ENCODE data around the gene VGF.

Gene VGF

DNA sequence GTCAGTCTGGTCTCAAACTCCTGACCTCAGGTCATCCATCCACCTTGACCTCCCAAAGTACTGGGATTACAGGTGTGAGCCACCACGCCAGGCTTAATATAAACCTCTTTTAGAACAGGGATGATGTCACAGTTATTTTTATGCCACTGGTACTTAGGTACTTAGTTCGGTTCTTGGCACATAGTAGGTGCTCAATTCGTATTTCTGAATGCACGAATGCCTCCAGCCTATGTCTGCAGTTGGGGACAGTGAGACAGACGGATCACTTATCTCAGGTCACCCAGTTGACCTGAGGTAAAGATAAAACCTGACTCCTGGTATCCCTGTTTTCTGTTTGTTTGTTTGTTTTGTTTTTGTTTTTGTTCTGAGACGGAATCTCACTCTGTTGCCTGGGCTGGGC lies 20.8 kb upstream of the VGF start:
- DNase-seq (ENCODE audit: low read depth in 4 of 4, low spot score in 1 of 4): no peak

DNA sequence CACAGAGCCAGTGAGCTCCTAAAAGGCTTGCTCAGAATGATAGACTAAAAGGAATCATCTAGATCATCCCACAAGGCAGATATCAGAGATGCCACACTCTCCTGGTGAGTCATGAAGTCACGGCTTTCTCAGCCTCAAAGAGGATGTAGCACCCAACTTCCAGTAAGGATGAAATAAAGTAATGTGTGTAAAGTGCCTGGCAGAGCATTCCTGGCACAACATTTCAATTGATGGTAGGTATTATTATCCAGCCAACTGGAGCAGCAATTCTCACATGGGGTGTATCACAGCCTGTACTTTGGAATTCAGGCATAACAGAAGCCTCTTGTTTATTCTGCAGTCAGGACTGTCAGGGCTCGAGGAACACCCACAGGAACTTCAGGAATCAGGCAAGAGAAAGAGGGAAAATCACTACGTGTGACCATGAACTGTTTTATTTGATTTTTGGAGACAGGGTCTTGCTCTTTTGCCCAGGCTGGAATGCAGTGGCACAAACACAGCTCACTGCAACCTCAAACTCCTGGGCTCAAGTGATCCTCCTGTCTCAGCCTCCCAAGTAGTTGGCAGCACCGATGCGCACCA lies 20.0 kb upstream of the VGF start:
- DNase-seq (ENCODE audit: low read depth in 4 of 4, low spot score in 1 of 4): no peak

DNA sequence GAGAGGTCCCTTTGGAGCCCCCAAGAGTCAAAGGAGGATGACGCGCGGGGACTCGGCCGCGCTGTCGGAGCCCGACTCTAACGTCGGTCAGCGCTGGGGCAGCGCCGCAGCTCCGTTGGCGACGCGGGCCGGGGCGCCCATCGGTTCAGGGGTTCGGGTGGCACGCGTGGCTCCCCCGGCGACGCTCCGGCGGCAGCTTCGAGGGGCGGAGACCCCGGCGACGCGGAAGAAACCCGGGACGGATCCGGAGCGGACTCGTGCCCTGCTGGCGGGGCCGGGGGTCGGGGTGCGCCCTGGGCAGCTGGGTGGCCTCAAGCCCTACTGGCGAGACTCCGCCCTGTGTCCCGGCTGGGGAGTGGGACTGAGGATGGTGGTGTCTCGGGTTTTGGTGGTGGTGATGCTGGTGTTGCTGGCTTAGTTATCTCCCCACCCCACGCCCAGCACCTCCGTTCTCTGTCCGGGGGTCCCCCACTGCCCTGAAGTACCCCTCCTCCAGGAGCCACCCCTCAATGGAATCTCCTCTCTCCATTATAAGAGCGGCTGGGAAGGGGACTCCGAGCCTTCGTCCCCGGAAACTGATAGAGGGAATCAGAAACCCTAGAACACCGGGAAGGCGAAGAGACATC lies 14.9 kb upstream of the VGF start, which contains the start of gene NAT16:
TSS of gene NAT16 (minus strand) at position 164 of the 626 bp plus-strand sequence. CDS start 5,486 bp downstream, outside the sequence.
- no peak for DNase-seq (ENCODE audit: low read depth in 4 of 4, low spot score in 1 of 4)

DNA sequence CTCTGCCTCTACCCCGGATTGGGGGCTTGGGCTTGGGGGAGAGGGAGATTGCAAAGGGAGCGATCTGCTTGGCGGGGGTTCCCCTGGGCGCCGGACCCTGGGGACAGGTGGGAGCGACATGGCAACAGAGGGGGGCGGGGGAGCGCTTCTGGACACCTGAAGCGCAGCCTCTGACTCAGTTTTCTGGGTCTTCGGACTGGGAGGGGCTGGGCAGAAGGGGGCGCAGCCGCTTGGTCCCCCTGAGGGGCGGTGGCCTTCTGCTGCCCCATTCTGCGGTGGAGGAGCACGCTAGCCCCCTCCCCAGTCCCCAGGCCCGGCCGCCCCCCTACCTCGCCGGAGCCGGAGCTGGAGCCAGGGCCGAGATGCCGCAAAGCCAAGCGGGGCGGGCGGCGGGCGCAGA lies 14.3 kb upstream of the VGF start:
- DNase-seq (ENCODE audit: low read depth in 4 of 4, low spot score in 1 of 4): no peak

DNA sequence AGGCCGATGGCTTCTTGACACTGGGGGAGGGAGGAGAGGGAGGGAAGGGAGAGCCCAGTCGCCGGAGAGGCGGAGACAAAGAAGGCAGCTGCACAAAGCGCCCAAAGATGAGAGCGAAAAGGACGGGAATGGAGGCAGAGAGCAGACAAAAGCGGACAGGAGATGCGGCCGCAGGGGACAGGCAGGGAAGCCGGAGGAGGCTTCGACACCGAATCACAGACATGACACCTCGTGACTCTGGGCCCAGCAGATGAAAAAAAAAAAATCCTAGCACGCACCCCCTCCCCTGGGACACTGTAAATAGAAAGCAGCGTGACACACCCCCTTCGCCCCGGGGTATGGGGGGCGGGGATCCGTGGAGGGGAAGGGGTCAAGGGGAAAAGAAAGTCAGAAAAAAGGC lies 13.7 kb upstream of the VGF start:
- no peak for DNase-seq (ENCODE audit: low read depth in 4 of 4, low spot score in 1 of 4)

DNA sequence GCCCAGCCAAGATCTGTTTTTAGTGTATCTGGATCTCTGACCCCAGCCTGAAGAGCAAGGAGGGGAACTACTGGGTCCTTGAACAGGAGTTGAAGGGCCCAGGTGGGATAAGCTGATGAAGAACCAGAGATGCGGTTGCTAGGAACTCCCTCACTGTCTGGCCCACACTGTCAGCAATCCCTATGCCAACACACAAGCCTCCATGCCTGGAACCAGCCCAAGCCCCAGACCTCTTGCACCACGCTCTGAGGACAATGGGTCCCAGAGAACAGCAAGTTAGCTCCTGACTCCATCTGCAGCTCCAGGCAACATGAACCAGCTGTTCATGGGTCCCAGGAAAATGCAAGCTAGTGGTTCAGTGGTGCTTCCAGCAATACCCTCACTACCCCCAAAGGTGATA lies 12.3 kb upstream of the VGF start:
- no peak for DNase-seq (ENCODE audit: low read depth in 4 of 4, low spot score in 1 of 4)

DNA sequence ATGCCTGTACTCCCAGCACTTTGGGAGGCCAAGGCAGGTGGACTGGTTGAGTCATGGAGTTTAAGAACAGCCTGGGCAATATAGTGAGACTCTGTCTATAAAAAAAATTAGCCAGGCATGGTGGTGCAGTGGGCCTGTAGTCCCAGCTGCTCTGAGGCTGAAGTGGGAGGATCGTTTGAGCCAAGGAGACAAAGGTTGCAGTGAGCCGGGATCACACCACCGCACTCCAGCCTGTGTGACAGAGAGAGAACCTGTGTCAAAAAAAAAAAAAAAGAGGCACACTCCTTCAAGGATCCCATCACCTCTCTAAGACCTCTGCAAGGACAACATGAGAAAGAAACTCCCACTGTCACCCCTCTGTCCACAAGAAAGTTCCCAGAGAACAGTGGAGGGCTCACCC lies 10.3 kb upstream of the VGF start:
- DNase-seq (ENCODE audit: low read depth in 4 of 4, low spot score in 1 of 4): no peak

DNA sequence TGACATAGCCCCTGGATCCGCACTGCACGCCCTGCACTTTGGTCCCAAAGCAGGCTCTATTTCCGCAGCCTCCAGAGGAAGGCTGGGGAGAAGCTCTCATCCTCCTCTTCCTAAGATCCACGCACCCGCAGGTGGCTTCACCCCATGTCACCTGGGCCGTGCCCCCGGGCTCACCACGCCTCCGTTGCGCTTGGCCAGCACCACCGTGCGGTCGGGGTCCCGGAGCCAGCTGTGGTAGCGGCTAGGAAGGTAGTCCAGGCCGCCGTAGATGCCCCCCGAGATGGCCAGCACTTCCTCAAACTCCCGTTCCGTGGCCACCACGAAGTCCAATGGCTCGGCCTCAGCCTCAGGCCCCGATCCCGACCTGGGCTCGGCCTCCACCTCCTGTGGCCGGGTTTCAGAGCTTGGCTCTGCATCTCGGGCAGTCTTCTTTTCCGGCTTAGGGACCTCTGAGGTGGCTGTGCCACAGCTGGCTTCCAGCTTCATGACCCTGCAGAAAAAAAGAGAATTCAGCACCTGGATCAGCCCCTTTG lies 9.0 kb upstream of the VGF start:
- no peak for DNase-seq (ENCODE audit: low read depth in 4 of 4, low spot score in 1 of 4)

DNA sequence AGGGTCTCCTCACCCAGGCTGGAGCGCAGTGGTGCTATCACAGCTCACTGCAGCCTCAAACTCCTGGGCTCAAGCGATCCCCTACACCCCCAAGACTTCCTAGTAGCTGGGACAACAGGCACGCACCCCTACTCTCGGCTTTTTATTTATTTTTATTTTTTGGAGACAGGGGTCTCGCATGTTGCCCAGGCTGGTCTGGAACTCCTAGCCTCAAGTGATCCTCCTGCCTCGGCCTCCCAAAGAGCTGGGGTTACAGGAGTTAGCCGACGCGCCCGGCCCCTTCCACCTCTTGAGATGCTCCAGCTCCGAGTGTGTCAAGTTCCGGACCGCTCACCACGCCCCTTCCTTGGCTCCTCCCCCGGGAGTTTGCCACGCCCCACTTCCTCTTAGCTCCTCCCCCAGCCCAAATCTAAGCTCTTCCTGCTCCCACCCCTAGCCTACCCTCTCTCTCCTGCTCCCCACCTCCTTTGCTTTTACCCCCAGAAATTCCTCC lies 8.4 kb upstream of the VGF start:
- DNase-seq (ENCODE audit: low read depth in 4 of 4, low spot score in 1 of 4): peak in 3 of 4 experiments; percentile 40 to 67 (median 48)

DNA sequence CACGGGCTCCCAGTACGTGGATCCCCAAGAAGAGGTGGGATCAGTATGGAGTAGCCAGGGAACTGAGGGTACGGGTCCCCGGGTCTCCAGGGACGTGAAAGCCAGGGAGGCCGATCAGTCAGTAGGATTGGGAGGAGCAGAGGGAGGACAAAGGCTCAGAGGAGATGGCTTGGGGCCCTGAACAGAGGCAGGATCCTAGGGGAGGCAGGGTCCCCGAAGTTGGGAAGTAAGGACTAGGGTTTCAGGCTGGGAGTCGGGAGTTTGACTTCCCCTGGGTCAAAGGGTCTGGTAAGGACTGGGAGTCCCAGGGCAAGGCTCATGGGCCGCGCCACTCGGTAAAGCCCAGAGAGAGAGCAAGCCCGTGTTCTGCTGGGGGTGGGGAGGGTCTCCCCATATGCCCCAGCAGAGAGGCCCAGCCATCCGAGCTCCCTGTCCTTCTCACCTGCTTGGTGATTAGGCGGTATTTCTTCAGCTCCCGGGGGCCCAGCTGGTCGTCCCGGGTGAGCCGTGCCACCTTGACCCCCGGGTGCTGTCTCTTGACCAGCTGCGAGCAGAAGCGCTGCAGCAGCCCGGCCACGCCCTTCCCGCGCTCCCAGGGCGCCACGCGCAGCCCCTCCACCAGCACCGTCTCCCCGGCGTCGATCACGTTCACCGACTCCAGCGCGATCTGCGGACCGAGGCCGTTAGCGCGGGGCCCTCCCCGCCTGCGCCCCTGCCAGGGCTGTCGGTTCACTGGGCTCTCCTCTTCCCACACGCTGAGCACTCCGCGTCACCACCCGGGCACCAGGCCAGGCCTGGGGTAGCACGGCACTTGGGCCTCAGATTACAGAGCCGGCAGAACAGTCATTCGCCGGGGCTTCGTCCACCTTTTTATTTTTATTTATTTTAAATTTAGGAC lies 7.7 kb upstream of the VGF start:
- no peak for DNase-seq (ENCODE audit: low read depth in 4 of 4, low spot score in 1 of 4)

DNA sequence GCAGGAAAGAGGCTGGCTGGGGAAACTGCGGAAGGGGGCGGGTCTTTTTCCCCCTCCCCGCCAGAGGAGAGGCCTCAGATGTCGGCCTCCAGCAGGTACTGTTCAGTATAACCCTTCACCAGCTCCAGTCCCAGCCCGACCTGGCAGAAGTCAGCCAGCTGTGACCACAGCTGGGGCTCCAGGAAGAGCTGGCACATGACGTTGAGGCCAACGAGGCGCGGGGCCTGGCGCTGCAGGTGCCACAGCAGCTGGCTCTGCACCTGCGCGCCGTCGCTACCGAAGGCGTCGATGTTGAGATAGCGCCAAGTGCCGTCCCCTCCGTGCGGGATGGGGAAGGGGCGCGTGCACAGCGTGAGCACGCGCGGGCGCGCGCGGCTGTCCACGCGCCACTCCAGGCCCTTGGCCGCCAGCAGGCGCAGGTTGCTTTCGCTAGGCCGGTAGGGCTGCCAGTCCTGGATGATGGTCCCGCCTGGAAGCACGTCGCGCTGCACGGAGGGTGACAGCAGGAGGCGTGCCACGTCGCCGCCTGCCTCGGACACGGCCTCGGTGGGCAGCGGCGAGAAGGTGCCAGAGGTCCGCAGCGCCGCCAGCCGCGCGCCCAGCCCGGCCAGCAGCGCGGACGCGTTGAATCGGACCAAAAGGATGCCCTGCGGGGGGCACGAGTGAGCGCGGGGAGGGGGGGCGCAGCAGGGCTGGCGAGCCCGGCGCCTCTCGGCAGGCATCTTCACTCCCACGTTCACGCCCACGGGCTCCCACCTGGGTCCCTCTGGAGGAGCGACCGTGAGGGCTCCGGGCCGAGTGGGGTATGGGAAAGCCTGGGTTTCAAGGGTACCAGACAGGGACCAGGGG lies 6.9 kb upstream of the VGF start:
- DNase-seq (ENCODE audit: low read depth in 4 of 4, low spot score in 1 of 4): no peak

DNA sequence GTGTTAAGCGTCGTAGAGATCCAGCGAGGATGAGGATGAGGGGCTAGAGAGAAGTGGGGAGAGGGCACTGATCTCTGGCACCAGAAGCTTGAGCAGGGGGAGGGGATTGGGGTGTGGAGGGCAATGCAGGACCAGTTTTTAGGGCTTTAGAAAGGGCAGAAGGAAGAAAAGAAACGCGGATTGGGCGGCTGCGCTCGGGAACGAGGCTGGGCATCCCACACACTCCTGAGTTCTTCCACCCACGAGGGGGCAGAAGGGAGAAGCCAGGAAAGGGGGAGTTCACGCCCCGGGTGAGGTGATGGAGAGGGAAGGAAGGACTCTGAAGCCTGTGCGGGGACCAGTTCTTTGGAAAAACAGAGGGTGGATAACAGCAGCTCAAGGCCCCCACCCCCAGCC lies 6.1 kb upstream of the VGF start:
- no peak for DNase-seq (ENCODE audit: low read depth in 4 of 4, low spot score in 1 of 4)

DNA sequence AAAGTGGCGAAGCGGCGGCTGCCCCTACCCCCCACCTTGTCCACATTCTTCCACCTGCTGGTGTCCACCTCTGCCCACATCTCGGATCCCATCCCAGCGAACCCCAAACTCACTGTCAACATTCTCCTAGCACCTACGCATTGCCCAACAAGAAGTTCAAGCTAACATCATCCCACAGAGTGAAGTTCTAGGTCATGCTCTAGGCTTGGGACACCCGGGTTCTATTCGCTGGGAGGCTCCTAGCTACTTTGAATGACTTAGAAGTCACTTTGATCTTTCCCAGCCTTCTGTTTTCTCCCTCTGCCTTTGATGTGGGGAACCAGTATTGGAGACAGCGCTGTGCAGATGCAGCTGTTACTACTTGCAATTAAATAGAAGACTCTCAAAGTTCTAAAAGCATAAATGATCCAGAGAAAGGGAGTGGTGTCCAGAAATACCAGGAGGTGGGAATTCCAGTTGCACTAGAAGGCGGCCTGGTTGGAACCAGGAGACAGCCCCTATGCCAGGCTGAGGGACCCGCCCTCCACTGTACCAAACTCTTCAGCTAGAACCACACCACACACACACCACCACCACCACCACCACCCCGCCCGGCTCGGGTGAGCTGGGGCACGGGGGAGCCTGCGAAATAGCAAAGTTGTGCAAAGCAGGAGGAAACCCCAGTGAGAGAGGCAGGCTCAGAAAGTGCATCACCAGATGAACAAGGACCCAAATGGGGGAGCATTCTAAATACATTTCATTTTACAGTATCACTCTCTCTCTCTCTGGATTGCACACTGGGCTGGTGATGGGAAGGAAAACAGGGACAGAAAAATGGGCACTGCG lies 5.5 kb upstream of the VGF start:
- DNase-seq (ENCODE audit: low read depth in 4 of 4, low spot score in 1 of 4): no peak

DNA sequence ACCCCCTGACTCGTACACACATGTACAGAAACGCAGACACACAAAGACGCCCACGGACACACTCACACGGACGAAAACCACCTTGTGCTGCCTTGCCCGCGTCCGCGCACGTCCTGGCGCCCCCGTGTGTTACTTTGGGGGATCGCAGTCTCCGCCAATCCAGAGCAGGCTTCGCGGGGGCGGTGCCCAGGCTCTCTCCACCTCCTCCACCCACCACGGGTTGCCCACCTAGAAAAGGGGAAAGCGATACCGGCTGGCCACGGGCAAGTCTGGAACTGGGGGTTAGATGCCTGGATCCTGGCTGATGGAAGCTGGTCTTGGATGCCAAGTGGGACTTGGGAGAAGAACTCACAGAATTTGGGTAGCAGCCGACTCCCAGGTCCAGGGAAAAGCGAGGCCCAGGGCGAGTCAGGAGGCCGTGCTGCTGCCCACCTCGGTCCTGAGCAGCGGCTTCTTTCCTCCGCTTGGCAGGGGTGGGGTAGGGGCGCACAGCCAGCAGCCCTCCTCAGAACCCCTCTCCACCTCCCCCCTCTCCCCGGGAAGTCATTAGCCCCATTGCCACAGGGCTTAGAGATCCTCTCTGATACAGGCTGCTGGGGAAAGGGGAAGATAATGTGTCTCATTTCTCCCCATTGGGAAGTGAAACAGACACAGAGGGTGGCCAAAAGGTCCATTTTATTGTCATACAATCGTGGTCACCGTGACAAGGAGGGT lies 4.6 kb upstream of the VGF start:
- peak; percentile 49 to 80 (median 66) for DNase-seq (ENCODE audit: low read depth in 4 of 4, low spot score in 1 of 4)

DNA sequence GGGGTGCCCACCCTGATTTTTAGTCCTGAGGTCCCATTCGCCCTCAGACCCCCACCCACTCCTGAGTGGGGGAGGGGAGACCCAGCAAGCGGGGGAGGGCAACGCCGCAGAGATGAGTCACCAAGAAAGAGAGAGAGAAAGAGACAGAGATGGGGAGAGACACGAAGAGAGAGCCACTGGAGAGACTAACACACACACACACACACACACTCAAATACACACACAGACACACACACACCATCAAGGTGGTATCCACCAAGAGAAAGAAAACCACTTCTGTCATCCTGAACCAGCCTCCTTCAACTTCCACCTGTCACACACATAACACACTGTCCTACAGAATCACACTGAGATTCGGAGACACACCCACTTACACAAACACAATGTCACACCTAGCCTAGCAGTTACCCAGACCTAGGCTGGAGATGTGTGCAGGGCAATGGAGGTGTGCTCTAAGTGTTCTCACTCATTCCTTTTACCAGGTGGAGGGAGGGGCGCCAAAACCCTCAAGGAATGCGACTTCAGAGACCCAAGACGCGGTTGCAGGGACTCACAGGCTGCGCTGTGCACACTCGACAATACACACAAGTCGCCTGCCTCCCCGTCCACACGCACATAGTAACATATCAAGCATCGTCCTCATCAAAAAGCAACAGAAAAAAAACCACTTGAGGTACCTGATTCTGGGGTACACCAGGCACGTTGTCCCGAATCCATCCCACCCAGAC lies 3.9 kb upstream of the VGF start:
- no peak for DNase-seq (ENCODE audit: low read depth in 4 of 4, low spot score in 1 of 4)

DNA sequence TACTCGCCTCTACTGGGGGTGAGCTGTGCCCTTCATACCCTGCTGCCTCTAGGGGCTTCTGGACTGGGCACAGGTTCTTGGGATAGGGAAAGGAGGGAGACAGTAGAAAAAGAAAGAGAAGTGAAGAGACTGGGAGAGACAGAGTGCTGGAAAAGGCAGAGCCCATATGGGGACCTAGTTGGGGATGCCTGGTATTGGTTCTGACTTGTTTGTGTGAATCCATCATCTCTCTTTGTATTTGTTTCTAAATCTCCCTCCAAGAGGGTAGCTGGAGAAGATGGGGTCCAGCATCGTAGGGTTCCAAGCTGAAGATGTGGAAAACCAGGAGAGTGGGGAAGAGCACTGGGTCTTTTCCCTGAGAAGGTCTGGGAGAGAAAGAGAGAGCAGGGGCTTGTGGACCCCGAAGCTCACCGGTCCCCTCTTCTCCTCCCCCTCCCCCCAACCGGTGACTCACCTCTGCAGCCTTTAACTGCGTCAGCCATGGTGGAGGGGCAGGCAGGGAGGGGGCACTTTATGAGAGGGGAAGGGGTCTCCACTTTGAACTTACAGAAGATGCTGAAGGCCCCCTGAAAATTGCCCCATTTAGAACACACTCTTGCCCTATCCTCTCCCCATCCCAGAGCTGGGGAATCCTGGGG lies 3.2 kb upstream of the VGF start:
- no peak for DNase-seq (ENCODE audit: low read depth in 4 of 4, low spot score in 1 of 4)

DNA sequence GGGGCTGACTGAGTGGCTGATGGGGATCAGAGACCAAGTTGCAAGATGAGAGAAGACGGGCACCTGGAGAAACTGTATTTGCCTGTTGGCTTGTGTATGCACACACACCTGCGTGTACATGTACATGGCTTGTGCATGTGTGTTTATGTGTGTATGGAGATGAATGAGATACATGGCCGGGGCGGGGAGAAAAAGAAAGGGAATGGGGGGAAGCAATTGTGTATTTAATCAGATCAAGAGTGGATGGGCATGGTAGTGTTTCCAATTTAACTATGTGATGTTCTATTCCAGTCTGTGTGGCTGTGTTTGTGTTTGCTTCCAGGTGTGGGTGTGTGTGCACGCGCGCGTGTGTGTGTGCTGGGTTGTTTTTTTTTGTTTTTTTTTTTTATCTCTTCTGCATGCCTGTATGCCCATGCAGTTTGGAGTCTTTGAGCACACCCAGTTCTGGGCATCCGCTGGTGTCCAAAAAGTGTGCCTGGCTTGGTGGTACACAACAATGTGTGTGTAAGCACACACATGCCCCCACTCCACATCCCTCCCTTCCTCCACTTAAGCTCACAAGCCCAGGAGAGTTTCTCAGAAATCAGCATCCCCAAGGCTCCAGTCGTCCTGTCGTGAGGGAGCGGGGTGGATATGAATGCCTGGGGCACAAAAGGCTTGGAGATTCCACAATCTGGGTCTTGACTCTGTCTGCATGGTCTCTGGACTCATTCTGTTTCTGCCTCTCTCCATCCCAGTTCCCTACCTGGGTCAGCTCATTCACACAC lies 2.5 kb upstream of the VGF start:
- no peak for DNase-seq (ENCODE audit: low read depth in 4 of 4, low spot score in 1 of 4)

All from stimulated activated CD4-positive, alpha-beta T cell treated with anti-CD3 and anti-CD28 coated beads, Interleukin-1b, Interleukin-23, amount 100 ng/mL, for 24 hours (primary cell).